Chondrocyte (in vitro differentiated cells): Measurements from ENCODE around the gene PRKD1. TPM values are rescaled to one million over a fixed set of nuclear protein-coding genes. Genes with fewer than 3 reads are reported as not detected.

Source experiments
- DNase-seq: peaks from one replicate; pipeline ENCODE4 v3.0.0; 2021; ENCODE audit warnings: mixed read lengths, low spot score
- H3K27ac Mint-ChIP-seq: one replicate; pipeline ENCODE4 v1.8.0; 2021; ENCODE audit warnings: mild to moderate bottlenecking, moderate library complexity, mixed read lengths; ENCODE audit not compliant: unreplicated experiment
- H3K27me3 Mint-ChIP-seq: 2 replicates; pipeline ENCODE4 v1.8.0; 2021; ENCODE audit warnings: low read depth, mixed read lengths
- H3K36me3 Mint-ChIP-seq: 2 replicates; pipeline ENCODE4 v1.8.0; 2021; ENCODE audit warnings: low read depth, mixed read lengths
- H3K4me1 Mint-ChIP-seq: 2 replicates; pipeline ENCODE4 v1.8.0; 2021; ENCODE audit warnings: low read depth, mild to moderate bottlenecking, mixed read lengths
- H3K4me3 Mint-ChIP-seq: one replicate; pipeline ENCODE4 v1.8.0; 2021; ENCODE audit warnings: mild to moderate bottlenecking, moderate library complexity, mixed read lengths; ENCODE audit not compliant: unreplicated experiment
- H3K9me3 Mint-ChIP-seq: 2 replicates; pipeline ENCODE4 v1.8.0; 2021; ENCODE audit warnings: low read depth, mixed read lengths
- total RNA-seq: library from RNA; stranded (reverse); gene quantifications from 3 replicates; pipeline ENCODE4 v1.2.1, GENCODE V29; 2021
- TF ChIP-seq, protein P1 (sequence below): fragments of 200-600 bp; sonication (generic); IDR thresholded peaks from 2 replicates; pipeline ENCODE4 v1.5.0; 2021; ENCODE audit warnings: antibody characterized with exemption, mild to moderate bottlenecking, moderate library complexity

The PRKD1 gene
- total RNA-seq, 1 donor from 2014 or later, result 11.1 TPM

DNA sequence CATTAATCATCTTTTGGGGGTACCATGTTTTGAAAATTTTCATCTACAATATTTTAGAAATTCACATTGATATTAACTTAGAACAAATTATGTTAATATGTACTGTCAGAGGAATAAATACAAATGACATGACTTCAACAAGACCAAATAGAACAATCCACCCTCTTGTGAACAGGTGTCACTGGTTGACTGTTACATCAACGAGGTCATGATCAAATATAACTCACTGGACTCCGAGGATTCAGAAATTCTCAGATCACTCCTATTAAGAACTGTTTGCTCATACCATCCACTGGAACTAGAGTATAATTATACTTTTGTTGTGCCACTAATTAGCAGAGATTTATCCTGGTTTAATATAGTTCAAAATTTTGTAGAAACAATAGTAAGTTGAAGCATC lies 318.8 kb downstream of the PRKD1 start:
- TF ChIP-seq, protein P1, sequence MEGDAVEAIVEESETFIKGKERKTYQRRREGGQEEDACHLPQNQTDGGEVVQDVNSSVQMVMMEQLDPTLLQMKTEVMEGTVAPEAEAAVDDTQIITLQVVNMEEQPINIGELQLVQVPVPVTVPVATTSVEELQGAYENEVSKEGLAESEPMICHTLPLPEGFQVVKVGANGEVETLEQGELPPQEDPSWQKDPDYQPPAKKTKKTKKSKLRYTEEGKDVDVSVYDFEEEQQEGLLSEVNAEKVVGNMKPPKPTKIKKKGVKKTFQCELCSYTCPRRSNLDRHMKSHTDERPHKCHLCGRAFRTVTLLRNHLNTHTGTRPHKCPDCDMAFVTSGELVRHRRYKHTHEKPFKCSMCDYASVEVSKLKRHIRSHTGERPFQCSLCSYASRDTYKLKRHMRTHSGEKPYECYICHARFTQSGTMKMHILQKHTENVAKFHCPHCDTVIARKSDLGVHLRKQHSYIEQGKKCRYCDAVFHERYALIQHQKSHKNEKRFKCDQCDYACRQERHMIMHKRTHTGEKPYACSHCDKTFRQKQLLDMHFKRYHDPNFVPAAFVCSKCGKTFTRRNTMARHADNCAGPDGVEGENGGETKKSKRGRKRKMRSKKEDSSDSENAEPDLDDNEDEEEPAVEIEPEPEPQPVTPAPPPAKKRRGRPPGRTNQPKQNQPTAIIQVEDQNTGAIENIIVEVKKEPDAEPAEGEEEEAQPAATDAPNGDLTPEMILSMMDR, result no peak
- Mint-ChIP-seq H3K36me3 (peaks cover 5% of the 10 kb centered on the region), H3K9me3 (no peaks in the 10 kb centered on the region), H3K4me3 (no peak overlapping the region), H3K4me1 (no peaks in the 10 kb centered on the region), H3K27me3 (no peaks in the 10 kb centered on the region), H3K27ac (no peak overlapping the region)
- DNase-seq, result no peak

DNA sequence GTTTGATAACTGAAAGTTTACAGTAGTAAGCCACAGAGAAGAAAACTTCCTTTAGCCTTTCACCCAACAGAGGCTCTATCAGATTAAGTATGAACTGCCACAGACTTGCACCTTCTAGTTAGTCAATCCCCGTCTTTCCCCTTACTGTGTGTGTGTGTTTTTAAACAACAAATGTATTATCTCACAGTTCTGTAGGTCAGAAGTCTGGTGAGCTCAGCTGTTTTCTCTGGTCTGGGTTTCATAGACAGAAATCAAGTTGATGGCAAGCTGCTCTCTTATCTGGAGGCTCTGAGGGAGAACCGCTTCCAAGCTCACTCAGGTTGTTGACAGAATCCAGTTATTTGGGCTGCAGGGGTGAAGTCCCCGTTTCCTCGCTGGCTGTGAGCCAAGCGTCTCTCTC lies 320.5 kb downstream of the PRKD1 start:
- DNase-seq, result no peak
- H3K9me3 Mint-ChIP-seq, result no peaks in the 10 kb centered on the region
- H3K4me1 Mint-ChIP-seq, result no peaks in the 10 kb centered on the region
- TF ChIP-seq, protein P1, result no peak
- no peak overlapping the region for H3K4me3 Mint-ChIP-seq
- H3K36me3 Mint-ChIP-seq, result peaks cover 5% of the 10 kb centered on the region
- no peak overlapping the region for H3K27ac Mint-ChIP-seq
- H3K27me3 Mint-ChIP-seq, result no peaks in the 10 kb centered on the region

DNA sequence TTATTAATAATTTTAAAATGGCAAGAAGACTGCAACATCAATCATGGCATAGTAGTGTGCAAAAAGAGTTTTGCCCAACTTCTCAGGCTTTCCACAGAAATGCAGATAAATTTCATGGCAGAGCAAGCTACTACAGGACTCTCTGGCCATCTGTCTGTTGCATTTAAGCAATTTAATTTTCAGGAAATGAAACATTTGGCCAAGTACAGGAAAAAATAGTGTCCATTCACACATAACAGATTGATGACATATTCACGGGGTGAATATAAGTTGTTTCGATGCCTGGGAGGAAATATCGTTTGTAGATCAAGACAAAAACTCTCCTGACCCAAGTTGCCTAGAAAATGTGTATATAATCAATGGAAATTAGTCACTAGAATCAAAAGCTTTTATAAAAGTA lies 324.0 kb downstream of the PRKD1 start:
- DNase-seq, result no peak
- H3K9me3 Mint-ChIP-seq, result no peaks in the 10 kb centered on the region

DNA sequence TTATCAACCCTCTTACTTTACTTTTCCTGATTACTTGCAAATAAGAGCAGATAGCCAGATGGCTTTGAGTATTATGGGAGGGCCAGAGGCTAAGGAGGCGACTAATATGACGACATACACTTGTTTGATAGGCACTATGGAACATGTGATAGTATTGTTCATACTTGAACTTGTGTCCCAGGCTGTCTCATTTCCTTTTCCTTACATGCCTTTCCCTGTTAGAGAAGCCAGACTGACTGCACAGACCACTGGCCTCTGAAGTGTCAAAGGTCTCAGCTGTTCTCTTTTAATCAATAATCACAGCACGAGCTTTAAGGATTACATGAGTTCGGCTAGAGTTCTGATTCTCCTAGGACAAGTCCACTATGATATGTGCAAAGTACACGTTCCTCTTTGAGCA lies 326.0 kb downstream of the PRKD1 start:
- H3K4me1 Mint-ChIP-seq, result no peaks in the 10 kb centered on the region
- TF ChIP-seq, protein P1, result no peak
- no peaks in the 10 kb centered on the region for H3K27me3 Mint-ChIP-seq
- H3K9me3 Mint-ChIP-seq, result no peaks in the 10 kb centered on the region
- H3K36me3 Mint-ChIP-seq, result peaks cover 5% of the 10 kb centered on the region
- no peak for DNase-seq
- H3K4me3 Mint-ChIP-seq, result no peak overlapping the region
- H3K27ac Mint-ChIP-seq, result no peak overlapping the region

More for the DNA sequence above, 324.0 kb downstream of the PRKD1 start:
- H3K27me3 Mint-ChIP-seq, result no peaks in the 10 kb centered on the region
- TF ChIP-seq, protein P1, result no peak
- no peak overlapping the region for H3K27ac Mint-ChIP-seq
- H3K4me1 Mint-ChIP-seq, result no peaks in the 10 kb centered on the region
- H3K36me3 Mint-ChIP-seq, result peaks cover 5% of the 10 kb centered on the region
- no peak overlapping the region for H3K4me3 Mint-ChIP-seq

DNA sequence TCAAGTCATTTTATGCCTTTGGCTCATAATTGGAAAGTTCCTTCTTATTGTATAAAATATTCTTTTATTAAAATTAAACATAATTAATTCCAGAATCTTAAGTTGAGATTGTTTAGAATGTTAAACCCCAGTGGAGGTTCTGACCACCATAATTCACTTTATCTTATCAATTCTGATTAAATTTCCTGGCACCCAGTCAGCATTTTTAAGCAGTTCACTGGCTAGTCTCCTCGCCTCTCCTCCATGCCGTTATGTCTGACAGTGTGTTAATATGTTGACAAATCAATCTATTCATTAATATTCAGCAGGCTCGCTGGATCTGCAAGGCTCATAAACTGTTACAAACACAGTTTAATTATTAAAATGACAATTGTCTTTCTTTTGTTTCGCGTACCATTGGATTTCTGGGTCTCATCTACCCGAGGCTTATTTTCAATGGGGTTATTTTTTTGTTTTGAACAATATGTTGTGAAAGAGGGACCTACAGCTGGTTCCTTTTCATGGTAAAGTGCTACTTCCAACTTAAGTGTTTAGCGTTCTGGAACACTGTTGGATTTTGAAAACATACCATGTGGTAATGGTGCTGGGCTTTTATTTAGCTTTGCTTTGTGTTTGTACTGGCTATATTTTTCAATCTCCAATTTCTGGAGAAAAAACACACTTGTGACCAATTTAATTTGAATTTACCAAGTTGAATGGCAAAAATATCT lies 339.7 kb downstream of the PRKD1 start:
- Mint-ChIP-seq H3K9me3 (no peaks in the 10 kb centered on the region), H3K27ac (no peak overlapping the region), H3K27me3 (no peaks in the 10 kb centered on the region), H3K4me3 (no peak overlapping the region), H3K36me3 (no peaks in the 10 kb centered on the region), H3K4me1 (peaks cover 8% of the 10 kb centered on the region)
- TF ChIP-seq, protein P1, result no peak
- DNase-seq, result no peak
